Caco-2 (cell line): ENCODE results near the gene CNTNAP4. TPM values are rescaled to one million over a fixed set of nuclear protein-coding genes. Genes with fewer than 3 reads are reported as not detected.

ENCODE experiments used
- BruUV-seq: library from RNA; stranded (reverse); fragments of 400-500 nt; replicated peaks from 2 replicates; lab custom pipeline; 2021; lab: Mats Ljungman, UMichigan
- CTCF ChIA-PET: fragments of 300-600 bp; sonication (Branson Sonifier 250); formaldehyde crosslinking; loops from one replicate; lab custom pipeline; 2022; ENCODE audit warnings: antibody characterized with exemption; lab: Charles Lee
- POLR2A ChIA-PET: fragments of 300-600 bp; sonication (Branson Sonifier 250); formaldehyde crosslinking; loops from one replicate; lab custom pipeline; 2022; ENCODE audit warnings: antibody characterized with exemption; lab: Charles Lee
- DNase-seq, 2 experiments: peaks; one replicate each; pipeline versions ENCODE4 v3.0.0 to v3.0.0-alpha.2; 2020 to 2022
- H3K27me3 ChIP-seq: replicated peaks from 2 replicates; pipeline ENCODE4 v1.6.0; 2011; ENCODE audit warnings: low read length; ENCODE audit not compliant: control insufficient read depth, insufficient read depth
- H3K36me3 ChIP-seq: 2 replicates; pipeline ENCODE4 v1.5.1; 2011; ENCODE audit warnings: low read length; ENCODE audit not compliant: control insufficient read depth, insufficient read depth
- H3K4me1 ChIP-seq: fragments of 250-450 bp; sonication (Bioruptor Pico); 2 replicates; pipeline ENCODE4 v1.5.1; 2020; ENCODE audit warnings: mild to moderate bottlenecking
- H3K4me3 ChIP-seq: 2 replicates; pipeline ENCODE4 v1.5.1; 2011; ENCODE audit warnings: low read depth, mild to moderate bottlenecking, control low read depth, low read length
- H3K9me3 ChIP-seq: fragments of 250-450 bp; sonication (Bioruptor Pico); 2 replicates; pipeline ENCODE4 v1.5.1; 2020; ENCODE audit warnings: mild to moderate bottlenecking, moderate library complexity
- H3K27ac Mint-ChIP-seq: one replicate; pipeline ENCODE4 v1.8.0; 2022; ENCODE audit warnings: mixed read lengths; ENCODE audit not compliant: unreplicated experiment
- H3K27me3 Mint-ChIP-seq: one replicate; pipeline ENCODE4 v1.8.0; 2022; ENCODE audit warnings: mixed read lengths; ENCODE audit not compliant: insufficient read depth, unreplicated experiment
- H3K36me3 Mint-ChIP-seq: one replicate; pipeline ENCODE4 v1.8.0; 2022; ENCODE audit warnings: mild to moderate bottlenecking, mixed read lengths; ENCODE audit not compliant: insufficient read depth, unreplicated experiment
- H3K4me1 Mint-ChIP-seq: one replicate; pipeline ENCODE4 v1.8.0; 2022; ENCODE audit warnings: low read depth, mixed read lengths; ENCODE audit not compliant: unreplicated experiment
- H3K4me3 Mint-ChIP-seq: one replicate; pipeline ENCODE4 v1.8.0; 2022; ENCODE audit warnings: mild to moderate bottlenecking, moderate library complexity, mixed read lengths; ENCODE audit not compliant: unreplicated experiment
- H3K9me3 Mint-ChIP-seq: one replicate; pipeline ENCODE4 v1.8.0; 2022; ENCODE audit warnings: mixed read lengths; ENCODE audit not compliant: unreplicated experiment
- CTCF ChIP-seq, 2 experiments: fragments of 200-600 bp in 1 of 2; IDR thresholded peaks; 1 replicate in 1 of 2; 2 replicates in 1 of 2; pipeline versions ENCODE4 v1.5.1 to v1.8.0; 2011 to 2022; ENCODE audit warnings: antibody characterized with exemption in 1 of 2, control low read depth in 1 of 2, inconsistent platforms in 1 of 2, low read depth in 1 of 2, low read length in 1 of 2, mild to moderate bottlenecking in 1 of 2, moderate library complexity in 1 of 2; ENCODE audit not compliant: insufficient read depth in 1 of 2, severe bottlenecking in 1 of 2, unreplicated experiment in 1 of 2
- intact Hi-C: fragments of 100-400 bp; cut with micrococcal nuclease; formaldehyde crosslinking; loops from one replicate; pipeline ENCODE4 v1.10.0; 2022; ENCODE audit not compliant: unreplicated experiment
- total RNA-seq: library from RNA; stranded (reverse); gene quantifications from 2 replicates; pipeline ENCODE4 v1.2.3, GENCODE V29; 2022

The CNTNAP4 gene
- total RNA-seq, 1 experiment from 2014 or later, result not detected

GRCh38 chr16:76309639-76310335 is 32.6 kb downstream of the CNTNAP4 start:
- Mint-ChIP-seq H3K9me3 (no peaks in the 10 kb centered on the region), H3K27me3 (peaks cover 4% of the 10 kb centered on the region), H3K4me1 (no peaks in the 10 kb centered on the region), H3K4me3 (no peak overlapping the region), H3K27ac (no peak overlapping the region), H3K36me3 (no peaks in the 10 kb centered on the region)
- ChIA-PET CTCF (no interaction called here), POLR2A (no interaction called here)
- no peak overlapping the region for H3K4me3 ChIP-seq
- no peaks in the 10 kb centered on the region for H3K27me3 ChIP-seq
- TF ChIP-seq CTCF (IDR thresholded peaks at IDR 0.05; ENCODE audit: insufficient read depth in 1 of 2, low read depth in 1 of 2, low read length in 1 of 2, severe bottlenecking in 1 of 2, unreplicated experiment in 1 of 2), result no peak
- no peaks in the 10 kb centered on the region for H3K9me3 ChIP-seq
- DNase-seq, result no peak
- no TSS peak for BruUV-seq
- intact Hi-C loops, result no loop called here
- no peaks in the 10 kb centered on the region for H3K4me1 ChIP-seq
- H3K36me3 ChIP-seq, result no peaks in the 10 kb centered on the region

GRCh38 chr16:76311260-76311659 is 34.1 kb downstream of the CNTNAP4 start:
- Histone ChIP-seq H3K9me3 (no peaks in the 10 kb centered on the region), H3K4me3 (no peak overlapping the region), H3K4me1 (no peaks in the 10 kb centered on the region), H3K36me3 (no peaks in the 10 kb centered on the region), H3K27me3 (no peaks in the 10 kb centered on the region)
- BruUV-seq, result no TSS peak
- DNase-seq, result no peak
- Mint-ChIP-seq H3K27me3 (peaks cover 4% of the 10 kb centered on the region), H3K9me3 (no peaks in the 10 kb centered on the region), H3K4me3 (no peak overlapping the region), H3K27ac (no peak overlapping the region), H3K36me3 (no peaks in the 10 kb centered on the region), H3K4me1 (no peaks in the 10 kb centered on the region)
- ChIA-PET POLR2A (no interaction called here), CTCF (interaction anchor here (0.6 kb wide), 1 partner anchor 485 kb away, joined by 3 read pairs; no protein-coding TSS in a partner anchor)
- intact Hi-C loops, result no loop called here
- no peak for TF ChIP-seq CTCF (IDR thresholded peaks at IDR 0.05; ENCODE audit: insufficient read depth in 1 of 2, low read depth in 1 of 2, low read length in 1 of 2, severe bottlenecking in 1 of 2, unreplicated experiment in 1 of 2)

GRCh38 chr16:76318565-76318964 is 41.4 kb downstream of the CNTNAP4 start:
- Histone ChIP-seq H3K36me3 (no peaks in the 10 kb centered on the region), H3K4me3 (no peak overlapping the region), H3K27me3 (no peaks in the 10 kb centered on the region), H3K9me3 (no peaks in the 10 kb centered on the region), H3K4me1 (no peaks in the 10 kb centered on the region)
- DNase-seq, result no peak
- BruUV-seq, result no TSS peak
- no peak overlapping the region for H3K4me3 Mint-ChIP-seq
- no peak for TF ChIP-seq CTCF (IDR thresholded peaks at IDR 0.05; ENCODE audit: insufficient read depth in 1 of 2, low read depth in 1 of 2, low read length in 1 of 2, severe bottlenecking in 1 of 2, unreplicated experiment in 1 of 2)
- H3K27me3 Mint-ChIP-seq, result peaks cover 1% of the 10 kb centered on the region
- no peaks in the 10 kb centered on the region for H3K4me1 Mint-ChIP-seq
- CTCF ChIA-PET, result no interaction called here
- no peaks in the 10 kb centered on the region for H3K9me3 Mint-ChIP-seq
- intact Hi-C loops, result no loop called here
- no peaks in the 10 kb centered on the region for H3K36me3 Mint-ChIP-seq
- H3K27ac Mint-ChIP-seq, result no peak overlapping the region
- POLR2A ChIA-PET, result no interaction called here
